ENCODE data around the gene TNRC18. TPM values are rescaled to one million over a fixed set of nuclear protein-coding genes. Genes with fewer than 3 reads are reported as not detected.

Gene TNRC18
- total RNA-seq, 3 donors from 2014 or later (not counting 1 experiment from before 2014, with no cell fraction given) = 111 to 127 (median 124) TPM

GRCh38 chr7:5419539-5420066 is 4.0 kb downstream of the TNRC18 start:
- Mint-ChIP-seq H3K36me3 (no peaks in the 10 kb centered on the region), H3K27me3 (ENCODE audit: low read depth in 2 of 2) (peaks cover 29 to 46% of the 10 kb centered on the region in 2 donors), H3K4me3 (peak overlapping the region; percentile 71), H3K9me3 (no peaks in the 10 kb centered on the region), H3K4me1 (peaks cover 18 to 43% of the 10 kb centered on the region in 2 donors), H3K27ac (peak overlapping the region in 1 of 2 donors; percentile 73)
- ATAC-seq (no peak), DNase-seq (no peak)
- H3K4me3 ChIP-seq (ENCODE audit: low read length) = peak overlapping the region; percentile 32
- TF ChIP-seq CTCF (IDR thresholded peaks at IDR 0.05) = no peak
- peaks cover 57% of the 10 kb centered on the region for H3K4me1 ChIP-seq (ENCODE audit: control insufficient read depth, insufficient read depth, low read length)
- H3K36me3 ChIP-seq (ENCODE audit: control insufficient read depth, insufficient read depth, low read length) = no peaks in the 10 kb centered on the region
- no peaks in the 10 kb centered on the region for H3K9me3 ChIP-seq (ENCODE audit: control insufficient read depth, insufficient read depth, low read length)
- H3K27me3 ChIP-seq (ENCODE audit: control insufficient read depth, insufficient read depth, low read length) = peaks cover 48% of the 10 kb centered on the region
- WGBS (ENCODE audit: insufficient coverage) = 2% methylated on average over 40 of the region's 40 CpGs
- no peak overlapping the region for H3K27ac ChIP-seq (ENCODE audit: low read length)
- intact Hi-C loops (cut with micrococcal nuclease) = no loop called here

GRCh38 chr7:5418285-5418582 is 5.4 kb downstream of the TNRC18 start:
- H3K4me3 Mint-ChIP-seq = peak overlapping the region; percentile 52
- H3K4me3 ChIP-seq (ENCODE audit: low read length) = no peak overlapping the region
- H3K4me1 ChIP-seq (ENCODE audit: control insufficient read depth, insufficient read depth, low read length) = peaks cover 51% of the 10 kb centered on the region
- peaks cover 48% of the 10 kb centered on the region for H3K27me3 ChIP-seq (ENCODE audit: control insufficient read depth, insufficient read depth, low read length)
- WGBS (ENCODE audit: insufficient coverage) = 53% methylated on average over 6 of the region's 6 CpGs
- H3K27ac Mint-ChIP-seq = no peak overlapping the region
- H3K27ac ChIP-seq (ENCODE audit: low read length) = no peak overlapping the region
- no peaks in the 10 kb centered on the region for H3K36me3 ChIP-seq (ENCODE audit: control insufficient read depth, insufficient read depth, low read length)
- ATAC-seq = no peak
- H3K36me3 Mint-ChIP-seq = no peaks in the 10 kb centered on the region
- no peaks in the 10 kb centered on the region for H3K9me3 ChIP-seq (ENCODE audit: control insufficient read depth, insufficient read depth, low read length)
- TF ChIP-seq CTCF (IDR thresholded peaks at IDR 0.05) = no peak
- intact Hi-C loops (cut with micrococcal nuclease) = no loop called here
- H3K9me3 Mint-ChIP-seq = no peaks in the 10 kb centered on the region
- H3K4me1 Mint-ChIP-seq = peaks cover 13 to 40% of the 10 kb centered on the region in 2 donors
- H3K27me3 Mint-ChIP-seq (ENCODE audit: low read depth in 2 of 2) = peaks cover 26 to 47% of the 10 kb centered on the region in 2 donors
- no peak for DNase-seq

GRCh38 chr7:5417106-5418071 is 6.2 kb downstream of the TNRC18 start:
- DNase-seq = no peak
- no peak overlapping the region for H3K4me3 ChIP-seq (ENCODE audit: low read length)
- ATAC-seq = no peak
- intact Hi-C loops (cut with micrococcal nuclease) = no loop called here
- no peaks in the 10 kb centered on the region for H3K9me3 Mint-ChIP-seq
- WGBS (ENCODE audit: insufficient coverage) = 79% methylated on average over 13 of the region's 15 CpGs
- peaks cover 42% of the 10 kb centered on the region for H3K27me3 ChIP-seq (ENCODE audit: control insufficient read depth, insufficient read depth, low read length)
- H3K4me1 ChIP-seq (ENCODE audit: control insufficient read depth, insufficient read depth, low read length) = peaks cover 54% of the 10 kb centered on the region
- H3K27me3 Mint-ChIP-seq (ENCODE audit: low read depth in 2 of 2) = peaks cover 26 to 42% of the 10 kb centered on the region in 2 donors
- H3K27ac ChIP-seq (ENCODE audit: low read length) = no peak overlapping the region
- H3K36me3 Mint-ChIP-seq = no peaks in the 10 kb centered on the region
- no peaks in the 10 kb centered on the region for H3K36me3 ChIP-seq (ENCODE audit: control insufficient read depth, insufficient read depth, low read length)
- peaks cover 13 to 35% of the 10 kb centered on the region in 2 donors for H3K4me1 Mint-ChIP-seq
- no peak overlapping the region for H3K4me3 Mint-ChIP-seq
- no peak overlapping the region for H3K27ac Mint-ChIP-seq
- H3K9me3 ChIP-seq (ENCODE audit: control insufficient read depth, insufficient read depth, low read length) = no peaks in the 10 kb centered on the region
- no peak for TF ChIP-seq CTCF (IDR thresholded peaks at IDR 0.05)

Measured in natural killer cell (primary cell).